Heart left ventricle (tissue), 16 donors: ENCODE data around the gene MAP3K3. TPM values are rescaled to one million over a fixed set of nuclear protein-coding genes. Genes with fewer than 3 reads are reported as not detected.

Experiments used
- ATAC-seq, 4 donors: fragments of 200-7000 bp; cut with Tn5 transposase; one replicate each; pipeline ENCODE4 v1.9.1; 2020 to 2022; ENCODE audit warnings: moderate library complexity in 4 of 4, mild to moderate bottlenecking in 3 of 4, moderate number of reproducible peaks in 1 of 4
- DNase-seq, 5 donors: peaks; one replicate each; pipeline ENCODE4 v3.0.0-alpha.2; 2020
- H3K27ac ChIP-seq, 12 donors: fragments of 200-600 bp; sonication (generic) in 4 of 12; one replicate each; pipeline versions ENCODE4 v1.5.0 to v1.8.0; 2016 to 2022; ENCODE audit warnings: mild to moderate bottlenecking in 2 of 12
- H3K27me3 ChIP-seq, 9 donors: fragments of 200-600 bp; sonication (generic) in 2 of 9; one replicate each; pipeline versions ENCODE4 v1.5.1 to v1.8.0; 2016 to 2022; ENCODE audit warnings: mild to moderate bottlenecking in 3 of 9
- H3K36me3 ChIP-seq, 9 donors: fragments of 200-600 bp; sonication (generic) in 2 of 9; one replicate each; pipeline versions ENCODE4 v1.5.0 to v1.8.0; 2018 to 2022; ENCODE audit warnings: mild to moderate bottlenecking in 2 of 9
- H3K4me1 ChIP-seq, 12 donors: fragments of 200-600 bp; sonication (generic) in 4 of 12; one replicate each; pipeline versions ENCODE4 v1.5.0 to v1.8.0; 2016 to 2022; ENCODE audit warnings: mild to moderate bottlenecking in 3 of 12
- H3K4me3 ChIP-seq, 12 donors: fragments of 200-600 bp; sonication (generic) in 4 of 12; one replicate each; pipeline versions ENCODE4 v1.5.0 to v1.8.0; 2017 to 2022; ENCODE audit warnings: mild to moderate bottlenecking in 9 of 12, moderate library complexity in 4 of 12
- H3K9me3 ChIP-seq, 12 donors: fragments of 200-600 bp; sonication (generic) in 4 of 12; one replicate each; pipeline versions ENCODE4 v1.5.0 to v1.8.0; 2016 to 2022; ENCODE audit warnings: mild to moderate bottlenecking in 1 of 12
- POLR2A ChIP-seq, 2 donors: fragments of 450-650 bp; IDR thresholded peaks; one replicate each; pipeline ENCODE4 v1.6.1; 2017; ENCODE audit warnings: antibody characterized with exemption in 2 of 2, mild to moderate bottlenecking in 2 of 2, moderate library complexity in 2 of 2
- WGBS, 4 donors: extraction: QIAGEN DNeasy Blood & Tissue Kit in 2 of 4; methylation state at CpG; one replicate each; pipeline versions ENCODE4 v1.1.5 to v1.1.7; 2013 to 2018; 5-methylcytosine and 5-hydroxymethylcytosine counted together
- intact Hi-C, 10 donors: fragments of 100-400 bp; cut with DNase I; formaldehyde crosslinking; loops; one replicate each; pipeline versions ENCODE4 v1.11.1 to v1.14.2; 2022
- polyA plus RNA-seq, 2 donors: library from polyadenylated mRNA; stranded (reverse); fragments of 200-250 nt; gene quantifications; one replicate each; pipeline ENCODE4 v1.2.3, GENCODE V29; 2013
- total RNA-seq, 9 donors: library from RNA; depleted of rRNA in 2 of 9; stranded (reverse); fragments of >200 nt in 2 of 9; fragmentation: NEBNext Ultra II Directional in 3 of 9; extraction: Animal tissue kit (Norgen Biotek cat#: 25700) in 3 of 9; gene quantifications; one replicate each; pipeline versions ENCODE4 v1.1.0 to v1.2.4, GENCODE V29; 2016 to 2023
- TF ChIP-seq, protein P1 (sequence below), 12 donors: fragments of 200-600 bp; sonication (generic) in 4 of 12; IDR thresholded peaks; one replicate each; pipeline versions ENCODE4 v1.5.0 to v1.8.0; 2018 to 2022; ENCODE audit warnings: antibody characterized with exemption in 12 of 12, mild to moderate bottlenecking in 5 of 12
- donor health status: ischemic (EF 13 %, LVEDD 7.1; RV severe dilation, severe dysfunction).
- donor health status: healthy with polysubstance abuse.
- donor health status: DM: no; HTN: yes; CAD: no.
- donor health status: DM: no; HTN: no; CAD: no.
- donor health status: ischemic (EF 25% LVEDD 6.9; RV normal size, moderate dysfunction).
- donor health status: ischemic (EF 25% LVEDD 5.7; RV mildly dilated, moderate dysfunction).
- donor health status: healthy.
- donor health status: DM: yes; HTN: yes; CAD: no.
- donor health status: ischemic (EF 35%, LVEDD 5.7; RV mildly dilated, moderate dysfunction).
- donor health status: nonischemic (EF 11% LVEDD 7.7; RV severe dilation, severe dysfunction).
- donor health status: DM: yes; HTN: yes; CAD: no.
- donor health status: PGD.
- donor health status: ischemic (EF 29% LVEDD 5.4; RV normal size, mild dysfunction).
- donor health status: nonischemic (EF 23%, LVEDD 6.1; RV moderate dilation, normal function).

MAP3K3 gene
- total and polyA plus RNA-seq, 11 donors, result 20.5 to 102 (median 58.0) TPM

DNA sequence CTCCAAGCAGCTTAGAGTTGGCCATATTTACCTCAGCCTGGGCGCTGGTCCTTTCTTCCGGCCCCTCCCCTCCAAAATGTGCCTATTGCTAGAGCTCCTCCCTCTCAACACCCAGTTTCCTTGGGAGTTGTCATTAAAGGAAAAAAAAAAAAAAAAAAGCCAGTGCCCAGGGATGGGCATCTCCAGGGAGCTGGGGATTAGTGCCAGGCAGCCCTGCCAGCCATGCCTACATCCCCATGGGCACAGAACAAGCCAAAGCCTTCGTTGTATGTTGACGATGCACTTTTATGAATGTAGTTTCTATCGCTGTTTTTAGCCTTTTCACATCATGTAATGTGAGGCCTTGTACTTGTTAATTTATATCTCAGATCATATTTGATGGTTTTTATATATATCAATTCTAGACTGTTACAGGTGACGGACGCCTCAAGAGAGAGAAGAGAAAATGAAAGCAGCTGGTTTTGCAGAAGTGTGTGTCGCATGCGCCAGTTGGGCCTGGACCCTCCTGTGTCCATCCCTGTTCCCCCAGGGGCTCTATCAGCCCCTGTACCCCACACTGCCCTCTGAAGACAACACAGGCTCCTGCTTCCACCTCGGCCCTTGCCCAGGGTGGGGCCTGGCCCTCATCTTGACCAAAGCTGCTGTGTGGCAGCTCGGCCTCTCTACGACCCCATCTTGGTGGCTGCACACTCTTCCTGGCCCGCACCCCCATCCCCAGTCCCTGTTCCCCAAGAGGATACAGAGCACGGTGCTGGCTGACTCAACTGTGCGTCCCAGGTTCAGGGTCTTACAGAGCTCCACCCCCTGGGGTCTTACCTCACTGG lies 72.9 kb downstream of the MAP3K3 start:
- intact Hi-C loops, result loop anchor here in 4 of 10 donors (1.0 to 10.0 kb wide), 4 partner anchors 16 to 70 kb away; partner anchors contain the start of gene MAP3K3 (in 1 of the 4)
- no peak overlapping the region for H3K4me3 ChIP-seq
- H3K36me3 ChIP-seq, result peaks cover 0 to 69% (median 54%) of the 10 kb centered on the region in 9 donors
- WGBS, 4 donors, result 82 to 85% (median 83%) methylated on average over 15 of the region's 15 CpGs
- peak overlapping the region in 2 of 12 donors; percentile 24 to 96 for H3K27ac ChIP-seq
- H3K9me3 ChIP-seq, result no peaks in the 10 kb centered on the region
- no peak for TF ChIP-seq POLR2A (IDR thresholded peaks at IDR 0.05)
- TF ChIP-seq, protein P1, sequence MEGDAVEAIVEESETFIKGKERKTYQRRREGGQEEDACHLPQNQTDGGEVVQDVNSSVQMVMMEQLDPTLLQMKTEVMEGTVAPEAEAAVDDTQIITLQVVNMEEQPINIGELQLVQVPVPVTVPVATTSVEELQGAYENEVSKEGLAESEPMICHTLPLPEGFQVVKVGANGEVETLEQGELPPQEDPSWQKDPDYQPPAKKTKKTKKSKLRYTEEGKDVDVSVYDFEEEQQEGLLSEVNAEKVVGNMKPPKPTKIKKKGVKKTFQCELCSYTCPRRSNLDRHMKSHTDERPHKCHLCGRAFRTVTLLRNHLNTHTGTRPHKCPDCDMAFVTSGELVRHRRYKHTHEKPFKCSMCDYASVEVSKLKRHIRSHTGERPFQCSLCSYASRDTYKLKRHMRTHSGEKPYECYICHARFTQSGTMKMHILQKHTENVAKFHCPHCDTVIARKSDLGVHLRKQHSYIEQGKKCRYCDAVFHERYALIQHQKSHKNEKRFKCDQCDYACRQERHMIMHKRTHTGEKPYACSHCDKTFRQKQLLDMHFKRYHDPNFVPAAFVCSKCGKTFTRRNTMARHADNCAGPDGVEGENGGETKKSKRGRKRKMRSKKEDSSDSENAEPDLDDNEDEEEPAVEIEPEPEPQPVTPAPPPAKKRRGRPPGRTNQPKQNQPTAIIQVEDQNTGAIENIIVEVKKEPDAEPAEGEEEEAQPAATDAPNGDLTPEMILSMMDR (IDR thresholded peaks at IDR 0.05), result no peak
- no peaks in the 10 kb centered on the region for H3K27me3 ChIP-seq
- peaks cover 0 to 35% (median 12%) of the 10 kb centered on the region in 12 donors for H3K4me1 ChIP-seq
- ATAC-seq (no peak), DNase-seq (no peak)

DNA sequence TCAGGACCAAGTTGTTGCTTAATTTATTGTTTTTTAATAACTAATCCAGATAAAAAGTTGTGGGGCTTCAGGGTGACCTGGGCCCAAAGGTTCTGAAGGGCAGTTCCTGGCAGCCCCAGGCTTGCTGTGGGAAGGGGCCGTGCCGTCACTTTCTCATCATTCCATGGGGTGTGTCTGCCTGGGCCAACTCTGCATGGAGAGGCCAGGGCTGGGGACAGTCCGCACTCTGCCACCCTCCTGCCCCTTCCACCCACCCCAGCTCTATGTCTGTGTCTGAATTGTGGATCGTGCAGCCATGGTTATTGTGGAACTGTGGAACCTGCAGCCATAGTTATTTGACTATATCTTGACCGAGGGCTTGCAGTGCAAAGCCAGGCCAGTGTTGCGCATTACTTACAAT lies 73.7 kb downstream of the MAP3K3 start:
- Histone ChIP-seq H3K36me3 (peaks cover 0 to 62% (median 47%) of the 10 kb centered on the region in 9 donors), H3K9me3 (no peaks in the 10 kb centered on the region), H3K27ac (peak overlapping the region in 2 of 12 donors; percentile 11 to 96), H3K4me3 (no peak overlapping the region), H3K4me1 (peaks cover 0 to 38% (median 13%) of the 10 kb centered on the region in 12 donors), H3K27me3 (no peaks in the 10 kb centered on the region)
- intact Hi-C loops, result loop anchor here in 4 of 10 donors (1.0 to 10.0 kb wide), 4 partner anchors 17 to 71 kb away; partner anchors contain the start of gene MAP3K3 (in 1 of the 4)
- ATAC-seq (no peak), DNase-seq (no peak)
- TF ChIP-seq, protein P1 (IDR thresholded peaks at IDR 0.05), result no peak
- no peak for TF ChIP-seq POLR2A (IDR thresholded peaks at IDR 0.05)
- 86 to 93% (median 87%) methylated on average over 6 of the region's 6 CpGs for WGBS, 4 donors

DNA sequence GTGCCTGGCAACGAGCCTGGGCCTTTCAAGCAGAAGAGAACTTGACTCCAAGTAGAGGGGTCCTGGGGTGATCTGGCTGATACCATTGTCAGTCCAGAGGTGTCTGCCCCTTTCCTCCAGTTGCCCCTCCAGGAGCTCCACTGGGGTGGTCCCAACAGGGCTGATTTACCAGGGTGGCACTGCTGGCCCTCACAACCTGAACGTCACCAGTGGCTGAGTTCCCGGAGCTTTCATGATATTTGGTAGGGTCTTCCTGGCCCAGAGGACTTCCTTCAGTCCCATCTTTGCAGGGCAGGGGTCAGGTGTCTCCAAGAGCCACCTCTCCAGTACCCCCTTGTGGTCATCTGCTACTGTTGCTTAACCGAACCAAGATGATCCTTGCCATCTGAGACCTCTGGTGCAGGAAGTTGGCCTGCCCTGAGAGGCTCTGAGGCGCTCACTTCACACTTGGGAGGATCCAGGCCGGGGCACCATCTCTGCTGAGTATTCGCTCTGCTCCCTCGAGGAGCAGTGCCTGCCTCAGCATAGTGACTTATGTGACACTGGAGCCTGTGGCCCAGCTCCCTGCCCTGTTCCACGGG lies 74.3 kb downstream of the MAP3K3 start:
- H3K27me3 ChIP-seq, result no peaks in the 10 kb centered on the region
- intact Hi-C loops, result loop anchor here in 3 of 10 donors (5.0 to 10.0 kb wide), 3 partner anchors 62 to 72 kb away; partner anchors contain the start of gene MAP3K3 (in 1 of the 3)
- H3K9me3 ChIP-seq, result no peaks in the 10 kb centered on the region
- peaks cover 0 to 43% (median 19%) of the 10 kb centered on the region in 12 donors for H3K4me1 ChIP-seq
- peak overlapping the region in 1 of 12 donors; percentile 73 for H3K4me3 ChIP-seq
- TF ChIP-seq POLR2A (IDR thresholded peaks at IDR 0.05), result no peak
- TF ChIP-seq, protein P1 (IDR thresholded peaks at IDR 0.05), result peak in 11 of 12 donors; percentile 9 to 54 (median 37)
- H3K27ac ChIP-seq, result peak overlapping the region in 4 of 12 donors; percentile 13 to 96 (median 33)
- ATAC-seq (peak in 2 of 4 donors; percentile 2 to 11), DNase-seq (no peak)
- WGBS, 4 donors, result 45 to 74% (median 63%) methylated on average over 6 to 9 of the region's 9 CpGs
- peaks cover 0 to 56% (median 41%) of the 10 kb centered on the region in 9 donors for H3K36me3 ChIP-seq
